H1 (cell line): ENCODE results near the gene OR4C6. TPM values are rescaled to one million over a fixed set of nuclear protein-coding genes. Genes with fewer than 3 reads are reported as not detected.

Experiments
- CBX8 ChIP-seq: fragments of 300-800, 300-1000 bp; sonication (generic); IDR thresholded peaks from 2 replicates; pipeline ENCODE4 v1.7.1; 2016; ENCODE audit warnings: low read depth, low read length, borderline replicate concordance
- SUZ12 ChIP-seq: fragments of 200-600 bp; sonication (generic); IDR thresholded peaks from 2 replicates; pipeline ENCODE4 v1.6.1; 2012; ENCODE audit warnings: mild to moderate bottlenecking, inconsistent platforms, low read length, moderate library complexity, mixed read lengths
- TAF7 ChIP-seq: optimal IDR thresholded peaks from 2 replicates; pipeline ENCODE3; 2011; ENCODE audit warnings: low read depth, mild to moderate bottlenecking, inconsistent platforms, low read length, moderate library complexity, borderline replicate concordance
- polyA plus RNA-seq, 7 experiments: library from polyadenylated mRNA; depleted of rRNA in 3 of 7; stranded (reverse) in 5 of 7; unstranded in 2 of 7; fragments of >200 nt in 5 of 7; fragments of 200-250 nt in 2 of 7; gene quantifications; 1 replicate in 5 of 7; 2 replicates in 1 of 7; 4 replicates in 1 of 7; pipeline versions ENCODE4 v1.2.1 to v1.2.3, GENCODE V29; 2011 to 2013; ENCODE audit warnings: missing spikeins in 2 of 7, mixed read lengths in 2 of 7
- total RNA-seq: library from RNA; stranded (reverse); fragmentation: NEBNext Ultra II Directional; extraction: Animal tissue kit (Norgen Biotek cat#: 25700); gene quantifications from 2 replicates; pipeline ENCODE4 v1.2.1, GENCODE V29; 2021
- TF ChIP-seq, protein P1 (sequence below), 3 experiments: IDR thresholded peaks; 1 replicate in 2 of 3; 2 replicates in 1 of 3; pipeline versions ENCODE4 v1.5.1 to v1.6.1; 2011; ENCODE audit warnings: low read length in 3 of 3, mild to moderate bottlenecking in 3 of 3, inconsistent platforms in 2 of 3, low read depth in 1 of 3, moderate library complexity in 1 of 3; ENCODE audit not compliant: insufficient read depth in 1 of 3; ENCODE audit errors: control extremely low read depth in 1 of 3

OR4C6 gene
- total and polyA plus RNA-seq, 2 of the 8 experiments (the other 6 are each of a cell fraction or from before 2014, with no cell fraction given): not detected

DNA sequence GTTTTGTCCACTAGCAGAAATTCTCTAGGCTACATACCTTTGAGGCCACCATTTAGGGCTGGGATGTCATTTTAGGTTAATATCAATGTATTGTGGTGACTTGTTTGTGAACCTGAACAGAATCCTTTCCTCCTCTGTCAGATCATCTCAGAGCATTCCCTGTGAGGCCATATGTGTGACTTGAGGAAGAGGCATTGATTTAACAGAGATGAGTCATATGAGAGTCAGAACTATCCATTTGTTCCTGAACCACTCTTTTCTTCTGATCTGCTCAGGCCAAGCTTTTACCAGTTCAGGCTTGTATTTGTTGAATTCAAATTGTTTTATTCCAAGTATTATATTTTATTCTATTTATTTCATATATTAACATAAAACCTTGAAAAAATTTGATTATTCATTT, 6.9 kb upstream of the OR4C6 start (continued):
- TF ChIP-seq CBX8: no peak
- TF ChIP-seq TAF7: no peak
- TF ChIP-seq SUZ12: no peak
- TF ChIP-seq, protein P1, sequence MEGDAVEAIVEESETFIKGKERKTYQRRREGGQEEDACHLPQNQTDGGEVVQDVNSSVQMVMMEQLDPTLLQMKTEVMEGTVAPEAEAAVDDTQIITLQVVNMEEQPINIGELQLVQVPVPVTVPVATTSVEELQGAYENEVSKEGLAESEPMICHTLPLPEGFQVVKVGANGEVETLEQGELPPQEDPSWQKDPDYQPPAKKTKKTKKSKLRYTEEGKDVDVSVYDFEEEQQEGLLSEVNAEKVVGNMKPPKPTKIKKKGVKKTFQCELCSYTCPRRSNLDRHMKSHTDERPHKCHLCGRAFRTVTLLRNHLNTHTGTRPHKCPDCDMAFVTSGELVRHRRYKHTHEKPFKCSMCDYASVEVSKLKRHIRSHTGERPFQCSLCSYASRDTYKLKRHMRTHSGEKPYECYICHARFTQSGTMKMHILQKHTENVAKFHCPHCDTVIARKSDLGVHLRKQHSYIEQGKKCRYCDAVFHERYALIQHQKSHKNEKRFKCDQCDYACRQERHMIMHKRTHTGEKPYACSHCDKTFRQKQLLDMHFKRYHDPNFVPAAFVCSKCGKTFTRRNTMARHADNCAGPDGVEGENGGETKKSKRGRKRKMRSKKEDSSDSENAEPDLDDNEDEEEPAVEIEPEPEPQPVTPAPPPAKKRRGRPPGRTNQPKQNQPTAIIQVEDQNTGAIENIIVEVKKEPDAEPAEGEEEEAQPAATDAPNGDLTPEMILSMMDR (IDR thresholded peaks at IDR 0.05; ENCODE audit: control extremely low read depth in 1 of 3, insufficient read depth in 1 of 3, low read depth in 1 of 3, low read length in 3 of 3): no peak
